ENCODE data around the gene ITGB8. TPM values are rescaled to one million over a fixed set of nuclear protein-coding genes. Genes with fewer than 3 reads are reported as not detected.

The ITGB8 gene
- total RNA-seq, 1 experiment from 2014 or later: 32.0 TPM

DNA sequence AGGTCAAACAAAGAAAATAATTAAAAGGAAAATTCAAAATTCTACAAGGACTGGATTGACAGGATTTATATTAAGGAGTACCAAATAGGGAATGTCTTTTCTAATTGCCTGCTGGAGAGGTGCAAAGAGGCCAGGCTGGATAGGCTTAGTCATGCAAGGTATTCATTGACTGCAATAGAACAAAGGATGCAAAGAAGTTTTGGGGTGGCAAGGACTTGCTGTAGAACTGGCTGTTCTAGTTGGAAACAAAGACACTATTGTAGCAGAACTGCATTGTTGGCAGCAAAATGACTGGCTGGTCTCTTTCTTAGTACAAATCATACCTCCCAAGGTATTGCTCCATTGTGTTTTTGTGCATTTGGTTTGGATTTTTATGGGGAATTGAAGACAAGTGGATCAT lies 10.1 kb downstream of the ITGB8 start:
- DNase-seq (ENCODE audit: low read depth): no peak

- DNase-seq (ENCODE audit: low read depth): peak; percentile 33
These were observed 12.5 kb downstream of the ITGB8 start for GRCh38 chr7:20343205-20343604.

DNA sequence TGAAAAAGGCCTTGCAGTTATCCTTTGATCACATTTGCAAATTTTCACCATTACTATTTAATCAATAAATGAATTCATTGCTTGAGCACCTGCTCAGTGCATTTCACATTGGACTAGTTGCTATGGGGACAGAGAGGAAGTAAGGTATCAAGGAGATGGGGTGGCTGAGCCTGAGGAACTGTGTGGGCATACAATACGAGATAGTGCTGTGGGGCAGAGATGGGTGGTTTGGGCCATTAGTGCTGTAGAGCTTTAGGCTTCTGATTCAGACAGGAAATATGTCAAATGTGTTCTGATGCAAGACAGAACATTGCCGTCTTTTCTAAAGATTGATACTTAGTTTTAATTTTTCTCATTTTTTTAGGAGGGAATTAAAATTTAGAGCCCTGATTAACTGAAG lies 13.2 kb downstream of the ITGB8 start:
- no peak for DNase-seq (ENCODE audit: low read depth)

- DNase-seq (ENCODE audit: low read depth): no peak
These were observed 13.7 kb downstream of the ITGB8 start for GRCh38 chr7:20344396-20344795.

DNA sequence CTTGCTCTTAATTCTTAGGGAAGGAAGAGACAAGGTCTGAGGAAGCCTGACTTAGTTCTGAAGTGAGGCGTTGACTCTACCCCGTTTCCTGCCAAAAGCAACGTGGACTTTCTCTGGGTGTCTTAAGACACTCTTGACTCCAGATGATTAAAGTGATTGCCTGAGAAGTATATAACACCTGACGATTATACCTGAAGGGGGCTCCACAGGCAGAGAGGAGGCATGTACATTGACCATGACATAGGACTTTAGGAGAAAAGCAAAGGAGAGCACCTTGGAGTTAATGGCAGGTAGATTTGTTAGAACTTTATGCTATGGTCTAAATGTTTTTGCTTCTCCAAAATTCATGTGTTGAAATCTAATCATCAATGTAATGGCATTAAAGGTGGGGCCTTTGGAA lies 15.9 kb downstream of the ITGB8 start:
- no peak for DNase-seq (ENCODE audit: low read depth)

- no peak for DNase-seq (ENCODE audit: low read depth)
These were observed 17.0 kb downstream of the ITGB8 start for GRCh38 chr7:20347680-20348079.

GRCh38 chr7:20348125-20348807 lies 17.6 kb downstream of the ITGB8 start:
- DNase-seq (ENCODE audit: low read depth): no peak

- DNase-seq (ENCODE audit: low read depth): peak; percentile 41
These were observed 19.8 kb downstream of the ITGB8 start for GRCh38 chr7:20350518-20350951.

- no peak for DNase-seq (ENCODE audit: low read depth)
These were observed 20.4 kb downstream of the ITGB8 start for GRCh38 chr7:20350996-20351692.

- peak; percentile 54 for DNase-seq (ENCODE audit: low read depth)
These were observed 21.2 kb downstream of the ITGB8 start for GRCh38 chr7:20351901-20352300.

GRCh38 chr7:20352573-20353306 lies 22.0 kb downstream of the ITGB8 start:
- DNase-seq (ENCODE audit: low read depth): peak; percentile 95

- no peak for DNase-seq (ENCODE audit: low read depth)
These were observed 24.2 kb downstream of the ITGB8 start for GRCh38 chr7:20354610-20355528.

GRCh38 chr7:20358106-20358505 lies 27.4 kb downstream of the ITGB8 start:
- DNase-seq (ENCODE audit: low read depth): no peak

DNA sequence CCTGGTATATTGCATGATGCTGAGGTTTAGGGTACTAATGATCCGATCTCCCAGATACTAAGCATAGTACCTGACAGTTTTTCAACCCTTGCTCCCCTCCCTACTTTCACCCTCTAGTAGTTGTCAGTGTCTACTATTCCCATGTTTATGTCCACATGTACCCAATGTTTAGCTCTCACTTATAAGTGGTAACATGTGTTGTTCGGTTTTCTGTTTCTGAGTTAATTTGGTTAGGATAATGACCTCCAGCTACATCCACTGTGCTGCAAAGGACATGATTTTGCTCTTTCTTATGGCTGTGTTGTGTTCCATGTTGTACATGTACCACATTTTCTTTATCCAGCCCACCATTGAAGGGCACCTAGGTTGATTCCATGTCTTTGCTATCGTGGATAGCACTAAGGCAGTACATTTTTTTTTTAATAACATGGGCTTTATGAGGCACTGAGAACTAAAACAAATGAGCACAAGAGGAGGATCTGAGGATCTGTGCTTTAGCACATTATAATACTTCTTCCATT lies 28.1 kb downstream of the ITGB8 start:
- no peak for DNase-seq (ENCODE audit: low read depth)

DNA sequence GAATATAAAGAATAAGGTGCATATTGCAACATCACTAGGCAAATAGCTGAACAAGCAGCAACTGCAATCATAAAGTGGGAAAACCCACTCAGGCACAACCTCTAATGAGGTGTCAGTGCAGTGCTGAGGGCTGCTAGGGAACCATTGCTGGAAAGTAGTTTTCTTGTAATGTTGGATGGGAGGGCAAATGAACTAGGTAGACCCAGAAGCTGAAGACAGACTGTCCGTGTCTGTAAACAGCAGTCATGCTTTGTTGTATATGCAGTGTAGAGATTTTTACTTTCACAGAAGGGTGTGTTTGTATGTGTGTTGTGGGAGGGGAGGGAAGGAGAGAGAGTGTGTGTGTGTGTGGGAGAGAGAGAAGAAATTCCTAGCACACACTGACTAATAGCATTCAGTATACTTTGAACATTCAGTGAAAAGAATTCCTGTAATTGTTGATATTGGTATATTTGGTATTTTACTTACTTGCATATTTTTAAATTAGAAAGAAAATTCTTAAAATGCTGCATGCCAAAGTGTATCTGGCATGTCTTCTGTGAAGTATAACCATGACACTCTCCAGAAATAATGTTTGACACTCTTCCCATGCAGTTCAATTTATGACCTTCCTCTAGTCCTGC lies 28.8 kb downstream of the ITGB8 start:
- no peak for DNase-seq (ENCODE audit: low read depth)

- DNase-seq (ENCODE audit: low read depth): no peak
These were observed 32.0 kb downstream of the ITGB8 start for GRCh38 chr7:20362574-20363253.

GRCh38 chr7:20364571-20365196 lies 34.0 kb downstream of the ITGB8 start:
- no peak for DNase-seq (ENCODE audit: low read depth)

- no peak for DNase-seq (ENCODE audit: low read depth)
These were observed 34.8 kb downstream of the ITGB8 start for GRCh38 chr7:20365486-20365885.

- no peak for DNase-seq (ENCODE audit: low read depth)
These were observed 43.7 kb downstream of the ITGB8 start for GRCh38 chr7:20374399-20374798.

- DNase-seq (ENCODE audit: low read depth): no peak
These were observed 46.1 kb downstream of the ITGB8 start for GRCh38 chr7:20376796-20377195.
